Uterus (tissue), 4 donors: ENCODE measurements around the gene MCTP1. TPM values are rescaled to one million over a fixed set of nuclear protein-coding genes. Genes with fewer than 3 reads are reported as not detected.

ENCODE experiments used
- DNase-seq, 2 donors: peaks; one replicate each; pipeline ENCODE4 v3.0.0-alpha.2; 2019 to 2020
- H3K27ac ChIP-seq, 2 donors: fragments of 200-600 bp; sonication (generic); 1 replicate in 1 of 2; 2 replicates in 1 of 2; pipeline ENCODE4 v1.5.1; 2016 to 2018
- H3K27me3 ChIP-seq, 2 donors: fragments of 200-600 bp; sonication (generic); one replicate each; pipeline ENCODE4 v1.5.1; 2018 to 2019; ENCODE audit warnings: control low read depth in 1 of 2
- H3K36me3 ChIP-seq, 2 donors: fragments of 200-600 bp; sonication (generic); one replicate each; pipeline ENCODE4 v1.5.1; 2019; ENCODE audit warnings: control low read depth in 1 of 2
- H3K4me1 ChIP-seq, 2 donors: fragments of 200-600 bp; sonication (generic); one replicate each; pipeline ENCODE4 v1.5.1; 2018 to 2019; ENCODE audit warnings: control low read depth in 1 of 2
- H3K4me3 ChIP-seq, 2 donors: fragments of 200-600 bp; sonication (generic); 1 replicate in 1 of 2; 2 replicates in 1 of 2; pipeline ENCODE4 v1.5.1; 2018 to 2019; ENCODE audit warnings: mild to moderate bottlenecking in 1 of 2
- H3K9me3 ChIP-seq, 2 donors: fragments of 200-600 bp; sonication (generic); one replicate each; pipeline ENCODE4 v1.5.1; 2019; ENCODE audit warnings: control low read depth in 1 of 2
- CTCF ChIP-seq, 4 experiments: fragments of 200-600 bp in 2 of 4; fragments of 450-650 bp in 2 of 4; sonication (generic) in 2 of 4; IDR thresholded peaks; one replicate each; pipeline ENCODE4 v1.5.1; 2016 to 2019; ENCODE audit warnings: antibody characterized with exemption in 4 of 4, mild to moderate bottlenecking in 2 of 4, moderate library complexity in 1 of 4
- POLR2A ChIP-seq, 2 donors: fragments of 450-650 bp; IDR thresholded peaks; one replicate each; pipeline ENCODE4 v1.6.1; 2016; ENCODE audit warnings: antibody characterized with exemption in 2 of 2, mild to moderate bottlenecking in 1 of 2, moderate library complexity in 1 of 2
- intact Hi-C: fragments of 100-400 bp; cut with DNase I; formaldehyde crosslinking; loops from one replicate; pipeline ENCODE4 v1.15.1; 2023; ENCODE audit warnings: low total_unique reads
- total RNA-seq, 4 donors: library from RNA; depleted of rRNA in 3 of 4; stranded (reverse); fragments of >200 nt in 3 of 4; gene quantifications; one replicate each; pipeline versions ENCODE4 v1.1.0 to v1.2.4, GENCODE V29; 2014 to 2023
- donor health status: DM: yes; HTN: yes; CAD: no.

The MCTP1 gene
- total RNA-seq, 4 donors from 2014 or later, result 25.3 to 114 (median 27.6) TPM

DNA sequence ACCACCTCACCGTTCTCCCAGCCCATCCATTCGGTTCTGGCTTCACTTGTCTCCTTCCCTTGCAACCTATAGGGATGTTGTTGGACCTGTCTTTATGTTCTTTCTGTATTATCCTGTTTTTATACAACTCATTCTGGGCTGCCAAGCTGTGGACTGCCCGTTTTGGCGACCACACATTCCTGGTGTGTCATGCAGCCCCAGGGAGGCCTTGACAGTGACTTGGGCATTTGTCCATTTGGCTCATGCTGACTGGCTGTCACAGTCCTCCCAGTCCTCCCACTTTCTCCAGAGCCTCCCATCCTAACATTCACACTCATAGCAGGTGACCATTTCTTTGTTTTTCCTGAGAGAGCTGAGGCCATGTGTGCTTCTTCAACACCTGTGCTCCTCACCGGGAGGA is 530.1 kb downstream of the MCTP1 start:
- Histone ChIP-seq H3K36me3 (no peaks in the 10 kb centered on the region), H3K4me3 (no peak overlapping the region), H3K4me1 (no peaks in the 10 kb centered on the region), H3K27me3 (no peaks in the 10 kb centered on the region), H3K27ac (no peak overlapping the region), H3K9me3 (no peaks in the 10 kb centered on the region)
- no peak for DNase-seq
- intact Hi-C loops, result no loop called here
- TF ChIP-seq CTCF (IDR thresholded peaks at IDR 0.05), result no peak
- no peak for TF ChIP-seq POLR2A (IDR thresholded peaks at IDR 0.05)

DNA sequence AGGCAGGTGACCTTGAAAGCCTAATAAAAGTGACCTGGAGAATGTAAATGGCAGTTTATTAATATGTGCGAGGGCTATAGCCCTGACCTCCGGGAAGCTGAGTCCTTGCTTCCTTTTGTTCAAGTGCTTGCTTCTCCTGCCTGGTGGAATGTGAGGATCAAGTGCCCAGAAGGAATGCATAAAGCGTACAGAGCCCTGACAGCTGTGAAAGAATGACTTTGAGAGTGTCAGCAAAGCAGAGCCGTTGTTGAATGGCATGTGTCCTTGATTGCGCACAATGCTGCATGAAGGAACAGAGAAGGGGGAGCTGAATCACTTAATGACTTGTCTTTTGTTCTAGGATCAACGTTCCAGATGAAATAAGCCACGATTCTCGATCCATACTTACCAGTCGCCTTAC is 533.4 kb downstream of the MCTP1 start:
- intact Hi-C loops, result no loop called here
- Histone ChIP-seq H3K27me3 (no peaks in the 10 kb centered on the region), H3K9me3 (no peaks in the 10 kb centered on the region), H3K4me1 (no peaks in the 10 kb centered on the region), H3K4me3 (no peak overlapping the region), H3K27ac (no peak overlapping the region), H3K36me3 (no peaks in the 10 kb centered on the region)
- no peak for TF ChIP-seq CTCF (IDR thresholded peaks at IDR 0.05)
- no peak for TF ChIP-seq POLR2A (IDR thresholded peaks at IDR 0.05)
- no peak for DNase-seq

DNA sequence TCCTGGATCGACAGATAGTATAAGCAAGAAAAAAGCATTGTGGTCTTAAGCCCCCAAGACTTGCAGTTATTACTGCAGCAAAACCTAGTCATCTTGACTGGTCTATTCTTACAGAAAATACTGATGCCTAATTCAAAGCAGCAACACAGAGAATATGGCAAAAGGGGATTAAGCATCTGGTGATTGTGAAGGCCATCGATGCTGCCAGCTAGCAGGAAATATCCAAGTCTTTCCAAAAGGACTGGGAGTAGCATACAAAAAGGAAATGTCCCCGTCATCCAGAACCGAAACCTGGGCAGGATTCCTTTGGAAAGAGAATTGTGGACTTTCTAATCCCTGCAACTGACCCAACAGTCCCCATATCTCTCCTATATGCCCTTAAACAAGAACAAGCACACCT is 534.2 kb downstream of the MCTP1 start:
- no peak overlapping the region for H3K4me3 ChIP-seq
- H3K4me1 ChIP-seq, result no peaks in the 10 kb centered on the region
- DNase-seq, result no peak
- no peaks in the 10 kb centered on the region for H3K9me3 ChIP-seq
- no peak for TF ChIP-seq CTCF (IDR thresholded peaks at IDR 0.05)
- intact Hi-C loops, result no loop called here
- H3K36me3 ChIP-seq, result no peaks in the 10 kb centered on the region
- H3K27ac ChIP-seq, result no peak overlapping the region
- H3K27me3 ChIP-seq, result no peaks in the 10 kb centered on the region

DNA sequence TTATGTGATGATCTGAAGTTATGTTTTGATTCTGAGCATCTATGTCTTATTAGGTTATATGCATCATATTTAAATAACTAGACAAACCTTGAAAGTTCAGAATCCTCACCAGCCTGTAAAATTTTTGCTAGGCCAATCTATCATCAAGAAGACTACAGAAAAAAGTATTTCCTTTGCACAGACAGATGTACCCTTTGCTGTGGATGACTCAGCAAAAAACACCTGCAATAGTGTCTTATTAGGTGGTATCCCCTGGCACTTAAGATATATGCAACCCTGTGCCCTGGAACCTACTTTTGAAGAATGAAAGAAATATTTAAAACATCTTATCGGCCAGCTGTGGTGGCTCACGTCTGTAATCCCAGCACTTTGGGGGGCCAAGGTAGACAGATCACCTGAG is 535.9 kb downstream of the MCTP1 start:
- Histone ChIP-seq H3K4me1 (no peaks in the 10 kb centered on the region), H3K9me3 (no peaks in the 10 kb centered on the region), H3K4me3 (no peak overlapping the region), H3K36me3 (no peaks in the 10 kb centered on the region), H3K27ac (no peak overlapping the region), H3K27me3 (no peaks in the 10 kb centered on the region)
- no peak for DNase-seq
- TF ChIP-seq POLR2A (IDR thresholded peaks at IDR 0.05) (no peak), CTCF (IDR thresholded peaks at IDR 0.05) (no peak)
- intact Hi-C loops, result no loop called here

DNA sequence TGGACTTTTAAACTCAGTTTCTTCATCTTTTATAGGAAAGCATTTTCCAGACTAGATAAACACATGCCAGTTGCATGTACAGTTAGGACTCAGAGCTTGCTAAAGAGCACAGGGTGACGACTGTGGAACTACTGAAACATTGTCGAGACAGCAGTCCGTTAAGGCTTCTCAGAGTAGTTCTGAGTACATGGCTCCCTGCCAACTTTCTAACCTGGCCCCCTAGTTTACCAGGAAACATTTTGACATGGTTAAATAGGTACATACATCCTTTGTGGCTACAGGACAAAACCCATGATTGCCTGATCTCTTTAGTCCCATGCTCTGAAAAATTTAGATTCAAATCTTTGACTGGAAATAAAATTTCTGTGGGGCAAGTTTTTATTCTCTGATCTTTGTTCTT is 536.7 kb downstream of the MCTP1 start:
- H3K9me3 ChIP-seq, result no peaks in the 10 kb centered on the region
- H3K27ac ChIP-seq, result no peak overlapping the region
- no peak overlapping the region for H3K4me3 ChIP-seq
- no peaks in the 10 kb centered on the region for H3K4me1 ChIP-seq
- no peaks in the 10 kb centered on the region for H3K36me3 ChIP-seq
- DNase-seq, result no peak
- intact Hi-C loops, result no loop called here
- H3K27me3 ChIP-seq, result no peaks in the 10 kb centered on the region
- TF ChIP-seq CTCF (IDR thresholded peaks at IDR 0.05), result no peak
- no peak for TF ChIP-seq POLR2A (IDR thresholded peaks at IDR 0.05)
